Neural cell (in vitro differentiated cells): ENCODE results near the gene HIBADH. TPM values are rescaled to one million over a fixed set of nuclear protein-coding genes. Genes with fewer than 3 reads are reported as not detected.

Source experiments
- H2AFZ ChIP-seq: fragments of 200-600, 300-800 bp; sonication (generic), shearing (Covaris generic); 2 replicates; pipeline ENCODE4 v1.6.0; 2014; ENCODE audit warnings: low read depth, mild to moderate bottlenecking, antibody characterized with exemption, low read length, moderate library complexity
- H3F3A ChIP-seq: fragments of 200-600 bp; shearing (Covaris generic); 2 replicates; pipeline ENCODE4 v1.6.1; 2016; ENCODE audit warnings: mild to moderate bottlenecking, moderate library complexity, mixed read lengths, antibody characterized with exemption, low read length; ENCODE audit not compliant: insufficient read depth, poor library complexity, severe bottlenecking
- H3K27ac ChIP-seq: fragments of 200-600, 300-800 bp; sonication (generic), shearing (Covaris generic); 2 replicates; pipeline ENCODE4 v1.5.1; 2014; ENCODE audit warnings: mild to moderate bottlenecking, low read length, moderate library complexity
- H3K27me3 ChIP-seq: fragments of 300-800, 200-600 bp; sonication (generic), shearing (Covaris generic); 2 replicates; pipeline ENCODE4 v1.6.0; 2014; ENCODE audit warnings: mild to moderate bottlenecking, low read depth, low read length, moderate library complexity; ENCODE audit not compliant: insufficient read depth
- H3K36me3 ChIP-seq: fragments of 300-800, 200-600 bp; sonication (generic), shearing (Covaris generic); 2 replicates; pipeline ENCODE4 v1.5.1; 2014; ENCODE audit warnings: mild to moderate bottlenecking, antibody characterized with exemption, low read length, moderate library complexity; ENCODE audit not compliant: insufficient read depth
- H3K4me2 ChIP-seq: fragments of 300-800, 200-600 bp; sonication (generic), shearing (Covaris generic); 2 replicates; pipeline ENCODE4 v1.6.0; 2014; ENCODE audit warnings: mild to moderate bottlenecking, low read length
- H3K4me3 ChIP-seq: fragments of 300-800, 200-600 bp; sonication (generic), shearing (Covaris generic); 2 replicates; pipeline ENCODE4 v1.5.1; 2014; ENCODE audit warnings: mild to moderate bottlenecking, low read length, moderate library complexity
- H3K79me2 ChIP-seq: fragments of 200-600 bp; shearing (Covaris generic); replicated peaks from 2 replicates; pipeline ENCODE4 v1.6.0; 2014; ENCODE audit warnings: mild to moderate bottlenecking, low read length, moderate library complexity; ENCODE audit not compliant: insufficient read depth
- H3K9ac ChIP-seq: fragments of 300-800, 200-600 bp; sonication (generic), shearing (Covaris generic); 2 replicates; pipeline ENCODE4 v1.6.1; 2016; ENCODE audit warnings: mild to moderate bottlenecking, low read length, mixed read lengths
- H3K9me2 ChIP-seq: fragments of 200-600 bp; shearing (Covaris generic); 2 replicates; pipeline ENCODE4 v1.6.1; 2016; ENCODE audit warnings: mild to moderate bottlenecking, low read length, mixed read lengths; ENCODE audit not compliant: insufficient read depth
- H3K9me3 ChIP-seq: fragments of 200-600, 300-800 bp; sonication (generic), shearing (Covaris generic); 2 replicates; pipeline ENCODE4 v1.6.1; 2016; ENCODE audit warnings: mild to moderate bottlenecking, mixed run types, low read length, moderate library complexity, mixed read lengths
- H4K20me1 ChIP-seq: fragments of 200-600 bp; shearing (Covaris generic); 2 replicates; pipeline ENCODE4 v1.6.1; 2016; ENCODE audit warnings: mild to moderate bottlenecking, mixed run types; ENCODE audit not compliant: insufficient read depth
- CTCF ChIP-seq: fragments of 450-650 bp; IDR thresholded peaks from 2 replicates; pipeline ENCODE4 v1.5.1; 2014; ENCODE audit warnings: antibody characterized with exemption, mild to moderate bottlenecking, moderate library complexity; ENCODE audit not compliant: poor library complexity, severe bottlenecking
- EP300 ChIP-seq: fragments of 450-650 bp; conservative IDR thresholded peaks from 2 replicates; pipeline ENCODE4 v1.6.1; 2014; ENCODE audit warnings: antibody characterized with exemption, mild to moderate bottlenecking, moderate library complexity; ENCODE audit not compliant: poor library complexity, severe bottlenecking
- EZH2 ChIP-seq: fragments of 200-600, 300-800 bp; shearing (Covaris generic), sonication (generic); IDR thresholded peaks from 2 replicates; pipeline ENCODE4 v1.6.1; 2014; ENCODE audit warnings: antibody characterized with exemption, low read length, borderline replicate concordance, mild to moderate bottlenecking; ENCODE audit not compliant: insufficient read depth, poor library complexity, severe bottlenecking
- MXI1 ChIP-seq: fragments of 450-650 bp; conservative IDR thresholded peaks from 2 replicates; pipeline ENCODE4 v1.6.1; 2014; ENCODE audit warnings: antibody characterized with exemption, mild to moderate bottlenecking; ENCODE audit not compliant: poor library complexity, severe bottlenecking
- POLR2AphosphoS5 ChIP-seq: IDR thresholded peaks from 2 replicates; pipeline ENCODE4 v1.6.1; 2012
- RAD21 ChIP-seq: fragments of 450-650 bp; conservative IDR thresholded peaks from 2 replicates; pipeline ENCODE4 v1.6.1; 2014; ENCODE audit warnings: antibody characterized with exemption, mild to moderate bottlenecking, moderate library complexity
- REST ChIP-seq: IDR thresholded peaks from 2 replicates; pipeline ENCODE4 v1.6.1; 2012; ENCODE audit warnings: borderline replicate concordance
- SMC3 ChIP-seq: fragments of 450-650 bp; conservative IDR thresholded peaks from 2 replicates; pipeline ENCODE4 v1.6.1; 2014; ENCODE audit warnings: antibody characterized with exemption, mild to moderate bottlenecking, moderate library complexity; ENCODE audit not compliant: poor library complexity
- TAF1 ChIP-seq: IDR thresholded peaks from 2 replicates; pipeline ENCODE4 v1.6.1; 2012; ENCODE audit warnings: low read depth
- polyA plus RNA-seq: library from polyadenylated mRNA; depleted of rRNA; stranded (reverse); fragments of >200 nt; gene quantifications from 2 replicates; pipeline ENCODE4 v1.2.3, GENCODE V29; 2014

The HIBADH gene
- polyA plus RNA-seq, 1 donor from 2014 or later: 14.4 TPM

GRCh38 chr7:27491534-27491933 lies 171.1 kb downstream of the HIBADH start:
- Histone ChIP-seq H3K36me3 (no peaks in the 10 kb centered on the region), H3K9ac (no peak overlapping the region), H4K20me1 (no peaks in the 10 kb centered on the region), H3F3A (no peaks in the 10 kb centered on the region), H2AFZ (no peak overlapping the region), H3K9me2 (no peaks in the 10 kb centered on the region), H3K79me2 (no peaks in the 10 kb centered on the region), H3K27me3 (no peaks in the 10 kb centered on the region), H3K4me2 (no peak overlapping the region), H3K9me3 (peaks cover 8% of the 10 kb centered on the region), H3K27ac (no peak overlapping the region), H3K4me3 (no peak overlapping the region)
- TF ChIP-seq TAF1 (no peak), REST (no peak), MXI1 (no peak), RAD21 (no peak), SMC3 (no peak), EZH2 (no peak), CTCF (no peak), POLR2AphosphoS5 (no peak), EP300 (no peak)

- H3K9me2 ChIP-seq: no peaks in the 10 kb centered on the region
- no peaks in the 10 kb centered on the region for H3K79me2 ChIP-seq
- no peaks in the 10 kb centered on the region for H3K27me3 ChIP-seq
- no peaks in the 10 kb centered on the region for H3F3A ChIP-seq
- no peaks in the 10 kb centered on the region for H4K20me1 ChIP-seq
- no peak overlapping the region for H3K4me3 ChIP-seq
- H3K27ac ChIP-seq: no peak overlapping the region
- no peak for TF ChIP-seq SMC3
- no peaks in the 10 kb centered on the region for H3K36me3 ChIP-seq
- H2AFZ ChIP-seq: no peak overlapping the region
- peaks cover 7% of the 10 kb centered on the region for H3K9me3 ChIP-seq
- no peak overlapping the region for H3K4me2 ChIP-seq
- no peak overlapping the region for H3K9ac ChIP-seq
Measured at GRCh38 chr7:27487509-27487908, 175.2 kb downstream of the HIBADH start.

- TF ChIP-seq TAF1: no peak
- TF ChIP-seq CTCF: no peak
- no peak for TF ChIP-seq EP300
- no peak for TF ChIP-seq EZH2
- no peak for TF ChIP-seq SMC3
- Histone ChIP-seq H3K36me3 (no peaks in the 10 kb centered on the region), H3K27me3 (no peaks in the 10 kb centered on the region), H3K9me3 (no peaks in the 10 kb centered on the region), H3K27ac (no peak overlapping the region), H4K20me1 (no peaks in the 10 kb centered on the region), H3K9me2 (no peaks in the 10 kb centered on the region), H3K4me3 (no peak overlapping the region), H3K4me2 (no peak overlapping the region), H3K79me2 (no peaks in the 10 kb centered on the region), H2AFZ (no peak overlapping the region), H3F3A (no peaks in the 10 kb centered on the region), H3K9ac (no peak overlapping the region)
Measured at GRCh38 chr7:27484451-27484850, 178.2 kb downstream of the HIBADH start.
